GM21717 (cell line): ENCODE results near the gene ZNF367.

ENCODE experiments used
- ATAC-seq: cut with Tn5 transposase; IDR thresholded peaks from one replicate; pipeline ENCODE4 v1.9.1; 2021; ENCODE audit warnings: mild to moderate bottlenecking, moderate library complexity; ENCODE audit not compliant: unreplicated experiment

ZNF367 gene

GRCh38 chr9:96408409-96409280 lies 9.5 kb downstream of the ZNF367 start:
- no peak for ATAC-seq

DNA sequence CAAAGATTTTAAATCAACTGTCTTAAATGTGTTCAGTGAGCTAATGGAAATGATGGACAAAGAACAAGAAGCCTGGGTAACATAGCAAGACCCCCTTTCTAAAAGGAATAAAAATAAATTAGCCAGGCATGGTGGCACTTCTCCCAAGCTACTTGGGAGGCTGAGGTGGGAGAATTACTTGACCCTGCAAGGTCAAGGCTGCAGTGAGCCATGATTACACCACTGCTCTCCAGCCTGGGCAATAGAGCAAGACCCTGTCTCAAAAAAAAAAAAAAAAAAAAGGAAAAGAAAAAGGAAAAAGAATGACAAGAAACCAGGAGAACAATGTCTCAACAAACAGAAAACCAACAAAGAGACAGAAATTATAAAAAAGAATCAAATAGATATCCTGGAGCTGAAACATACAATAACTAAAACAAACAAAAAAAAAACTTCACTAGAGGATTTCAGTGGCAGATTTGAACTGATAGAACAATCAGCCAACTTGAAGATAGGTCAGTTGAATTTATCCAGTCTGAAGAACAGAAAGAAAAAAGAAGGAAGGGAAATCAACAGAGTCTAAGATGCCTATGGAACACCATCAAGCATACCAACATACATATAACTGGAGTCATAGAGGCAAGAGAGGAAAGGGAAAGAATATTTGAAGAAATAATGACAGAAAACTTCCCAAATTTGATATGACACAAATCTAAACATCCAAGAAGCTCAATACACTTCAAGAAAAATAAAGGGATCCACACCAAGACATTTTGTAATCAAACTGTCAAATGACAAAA lies 17.8 kb downstream of the ZNF367 start:
- ATAC-seq = no peak

- no peak for ATAC-seq
Measured at GRCh38 chr9:96399325-96399633, 18.9 kb downstream of the ZNF367 start.

DNA sequence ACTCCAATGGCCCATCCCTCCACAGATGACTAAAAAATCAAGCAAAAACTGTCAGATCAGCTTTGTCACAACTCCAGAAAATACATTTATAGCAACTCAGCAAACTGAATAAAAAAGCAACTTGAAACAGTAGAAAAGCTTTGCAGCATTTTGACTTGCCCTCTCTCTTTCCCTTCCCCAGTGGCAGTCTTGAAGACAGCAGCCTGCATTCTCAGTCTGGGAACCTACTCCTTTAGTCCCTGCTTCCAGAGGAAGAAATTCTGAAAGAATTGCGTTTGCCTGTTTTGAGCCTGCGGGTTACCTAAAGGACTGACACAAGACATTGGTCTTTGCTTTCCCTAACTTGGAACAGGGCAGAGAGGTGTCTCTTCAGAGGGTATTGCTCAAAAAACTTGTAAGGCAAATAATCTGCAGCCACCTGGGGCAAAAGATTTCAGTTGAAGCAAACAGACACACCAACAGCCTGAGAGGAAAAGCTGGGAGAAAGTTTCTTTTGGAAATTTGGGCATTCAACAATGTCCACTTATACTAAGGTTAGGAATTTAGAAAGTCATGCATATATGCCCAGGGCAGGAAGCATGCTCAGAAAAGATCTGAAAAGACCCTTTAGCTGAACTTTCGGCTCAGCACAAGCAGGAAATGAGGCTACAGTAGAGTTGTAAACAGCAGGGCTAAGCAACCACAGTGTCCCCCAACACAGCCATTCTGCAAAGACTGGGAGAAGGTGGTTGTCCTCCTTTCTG lies 19.4 kb downstream of the ZNF367 start:
- ATAC-seq = no peak

GRCh38 chr9:96395964-96396363 lies 22.2 kb downstream of the ZNF367 start:
- ATAC-seq = no peak

DNA sequence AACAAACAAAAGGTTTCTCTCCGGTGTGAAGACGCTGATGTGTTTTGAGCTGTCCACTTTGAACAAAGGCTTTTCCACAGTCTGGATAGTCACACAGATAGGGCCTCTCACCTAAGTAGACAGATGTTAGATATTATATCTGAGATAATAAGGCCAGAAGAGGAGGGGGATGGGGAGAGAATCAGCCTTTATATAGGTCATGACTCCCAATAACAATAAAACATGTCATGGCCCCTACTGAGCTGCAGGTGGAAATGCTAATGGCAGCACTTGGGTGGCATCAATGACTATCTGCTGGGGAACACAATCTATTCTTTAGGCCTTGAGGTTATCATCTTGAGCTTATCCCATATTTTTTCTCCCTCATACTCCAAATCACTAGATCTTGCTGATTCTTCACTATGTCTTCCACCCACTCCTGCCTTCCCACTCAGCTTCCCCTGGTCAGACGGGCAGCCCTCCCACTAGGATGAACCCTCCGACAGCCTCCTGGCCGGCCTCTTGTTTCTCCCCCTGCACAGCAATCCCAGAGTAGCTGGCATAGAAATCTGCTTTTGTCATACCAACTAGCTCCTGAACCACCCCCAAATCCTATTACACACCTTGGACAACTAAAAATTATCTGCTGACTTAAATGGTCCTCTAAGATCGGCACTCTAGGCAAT lies 23.2 kb downstream of the ZNF367 start:
- no peak for ATAC-seq

GRCh38 chr9:96392263-96392662 lies 25.9 kb downstream of the ZNF367 start:
- no peak for ATAC-seq

- ATAC-seq = no peak
Measured at GRCh38 chr9:96391021-96391765, 27.0 kb downstream of the ZNF367 start.

- ATAC-seq = no peak
Measured at GRCh38 chr9:96388144-96388543, 30.0 kb downstream of the ZNF367 start.

DNA sequence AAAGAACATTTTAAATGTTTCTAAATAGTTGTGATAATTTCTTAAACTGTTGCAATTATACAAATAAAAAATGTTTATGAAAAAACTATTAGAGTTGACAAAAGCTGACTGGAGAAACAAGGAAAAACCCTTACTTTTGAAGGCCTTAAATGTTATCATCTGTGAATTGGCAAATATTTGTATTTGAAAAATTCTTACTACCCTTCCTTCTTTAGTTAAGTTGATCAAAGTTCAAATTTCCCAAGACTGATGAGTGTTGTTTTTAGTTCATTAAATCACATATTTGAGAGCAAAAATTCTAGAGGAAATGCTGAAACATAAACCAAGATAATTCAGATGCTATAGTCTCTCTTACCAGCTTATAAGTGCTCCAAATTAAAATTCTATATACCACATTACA lies 32.0 kb downstream of the ZNF367 start:
- no peak for ATAC-seq

- no peak for ATAC-seq
Measured at GRCh38 chr9:96383165-96383942, 34.8 kb downstream of the ZNF367 start, which contains the start of gene SLC35D2. Gene SLC35D2, minus strand, starts transcription at chr9:96383711. Its CDS starts 77 bp downstream, at chr9:96383634.

- ATAC-seq = no peak
Measured at GRCh38 chr9:96382839-96383164, 35.4 kb downstream of the ZNF367 start.

GRCh38 chr9:96382175-96382574 lies 36.0 kb downstream of the ZNF367 start:
- no peak for ATAC-seq

DNA sequence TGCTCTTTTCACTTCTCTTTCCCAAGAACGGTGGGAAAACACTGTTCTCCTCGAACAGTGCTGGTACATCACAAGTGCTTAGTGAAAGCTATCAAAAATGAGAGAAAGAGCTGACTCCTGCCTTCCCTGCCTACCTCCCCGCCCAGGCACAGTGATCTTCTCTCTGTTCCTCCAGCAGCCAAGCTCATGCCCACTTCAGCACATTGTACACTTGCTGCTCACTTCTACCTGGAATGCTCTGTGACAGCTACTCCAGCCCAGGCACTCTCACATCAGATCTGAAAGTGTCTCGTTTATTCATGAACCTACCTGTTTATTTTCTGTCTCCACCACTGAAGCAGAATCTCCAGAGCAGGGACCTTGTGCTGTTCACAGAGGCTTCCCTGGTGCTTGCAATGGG lies 36.5 kb downstream of the ZNF367 start:
- ATAC-seq = no peak

DNA sequence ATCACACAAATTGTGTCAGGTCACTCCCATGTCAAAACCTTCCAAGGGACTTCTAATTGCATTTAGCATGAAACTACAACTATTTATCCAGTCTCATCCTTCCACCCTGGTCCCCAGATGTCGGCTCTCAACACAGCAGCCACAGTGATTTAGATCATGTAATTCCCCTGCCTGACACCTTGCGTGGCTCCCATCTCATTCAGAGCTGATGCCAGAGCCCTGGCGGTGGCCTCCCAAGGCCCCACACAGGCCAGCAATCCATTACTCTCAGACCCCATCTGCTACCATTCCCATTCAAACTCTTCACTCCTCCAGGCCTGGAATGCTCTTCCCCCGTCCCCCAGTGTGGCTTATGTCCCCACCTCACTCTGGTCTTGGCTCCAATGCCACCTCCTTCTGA lies 37.0 kb downstream of the ZNF367 start:
- no peak for ATAC-seq

- no peak for ATAC-seq
Measured at GRCh38 chr9:96379461-96379860, 38.7 kb downstream of the ZNF367 start.

DNA sequence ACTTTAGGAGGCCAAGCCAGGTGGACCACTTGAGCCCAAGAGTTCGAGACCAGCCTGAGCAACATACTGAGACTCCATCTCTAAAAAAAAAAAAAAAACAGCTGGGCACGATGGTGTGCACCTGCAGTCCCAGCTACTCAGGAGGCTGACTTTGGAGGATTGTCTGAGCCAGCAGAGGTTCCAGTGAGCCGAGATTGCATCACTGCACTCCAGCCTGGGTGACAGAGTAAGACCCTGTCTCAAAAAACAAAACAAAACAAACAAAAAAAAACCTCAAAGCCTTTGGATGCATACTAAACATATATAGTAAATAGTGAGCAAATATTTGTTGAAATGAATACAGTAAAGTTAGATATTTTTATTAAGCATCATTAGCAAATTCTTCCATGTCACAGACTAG lies 40.0 kb downstream of the ZNF367 start:
- ATAC-seq = no peak

- ATAC-seq = no peak
Measured at GRCh38 chr9:96376891-96377874, 41.0 kb downstream of the ZNF367 start.
